ENCODE data around the gene PLEKHH1.

PLEKHH1 gene

GRCh38 chr14:67502867-67503266 lies 30.2 kb upstream of the PLEKHH1 start:
- no peak for DNase-seq (ENCODE audit: extremely low read depth, insufficient read length)
- Histone ChIP-seq H3K4me3 (replicated peaks; ENCODE audit: low read depth, low read length) (no peak overlapping the region), H3K36me3 (ENCODE audit: control insufficient read depth, insufficient read depth, low read length) (no peaks in the 10 kb centered on the region), H3K27me3 (replicated peaks; ENCODE audit: control insufficient read depth, insufficient read depth, low read length) (no peaks in the 10 kb centered on the region)
- TF ChIP-seq, protein P1, sequence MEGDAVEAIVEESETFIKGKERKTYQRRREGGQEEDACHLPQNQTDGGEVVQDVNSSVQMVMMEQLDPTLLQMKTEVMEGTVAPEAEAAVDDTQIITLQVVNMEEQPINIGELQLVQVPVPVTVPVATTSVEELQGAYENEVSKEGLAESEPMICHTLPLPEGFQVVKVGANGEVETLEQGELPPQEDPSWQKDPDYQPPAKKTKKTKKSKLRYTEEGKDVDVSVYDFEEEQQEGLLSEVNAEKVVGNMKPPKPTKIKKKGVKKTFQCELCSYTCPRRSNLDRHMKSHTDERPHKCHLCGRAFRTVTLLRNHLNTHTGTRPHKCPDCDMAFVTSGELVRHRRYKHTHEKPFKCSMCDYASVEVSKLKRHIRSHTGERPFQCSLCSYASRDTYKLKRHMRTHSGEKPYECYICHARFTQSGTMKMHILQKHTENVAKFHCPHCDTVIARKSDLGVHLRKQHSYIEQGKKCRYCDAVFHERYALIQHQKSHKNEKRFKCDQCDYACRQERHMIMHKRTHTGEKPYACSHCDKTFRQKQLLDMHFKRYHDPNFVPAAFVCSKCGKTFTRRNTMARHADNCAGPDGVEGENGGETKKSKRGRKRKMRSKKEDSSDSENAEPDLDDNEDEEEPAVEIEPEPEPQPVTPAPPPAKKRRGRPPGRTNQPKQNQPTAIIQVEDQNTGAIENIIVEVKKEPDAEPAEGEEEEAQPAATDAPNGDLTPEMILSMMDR (IDR thresholded peaks at IDR 0.05; ENCODE audit: insufficient read depth, low read length, poor library complexity, severe bottlenecking) = no peak

DNA sequence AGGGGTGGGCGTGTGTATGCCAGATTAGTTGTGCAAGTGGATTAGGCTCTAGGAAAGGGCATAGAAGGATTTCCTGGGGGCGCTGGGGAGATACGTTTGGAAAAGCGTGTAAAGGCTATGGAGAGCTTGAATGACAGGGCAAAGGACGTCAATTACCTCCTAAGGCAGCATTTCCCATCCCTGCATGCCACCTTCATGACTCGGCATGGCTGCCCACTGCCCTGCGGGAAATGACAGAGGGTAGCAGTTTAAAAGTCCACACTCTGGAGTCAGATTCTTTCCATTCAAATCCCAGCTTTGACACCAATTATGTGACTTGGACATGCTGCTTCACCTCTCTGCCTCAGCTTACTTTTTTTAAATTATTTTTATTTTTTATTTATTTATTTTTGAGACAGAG lies 29.8 kb upstream of the PLEKHH1 start:
- no peak for DNase-seq (ENCODE audit: extremely low read depth, insufficient read length)
- TF ChIP-seq, protein P1 (IDR thresholded peaks at IDR 0.05; ENCODE audit: insufficient read depth, low read length, poor library complexity, severe bottlenecking) = no peak
- no peaks in the 10 kb centered on the region; the same call in 1 of the 2 replicates for H3K27me3 ChIP-seq (replicated peaks; ENCODE audit: control insufficient read depth, insufficient read depth, low read length)

GRCh38 chr14:67505254-67505653 lies 27.8 kb upstream of the PLEKHH1 start:
- no peaks in the 10 kb centered on the region; the same call in 1 of the 2 replicates for H3K27me3 ChIP-seq (replicated peaks; ENCODE audit: control insufficient read depth, insufficient read depth, low read length)
- no peak overlapping the region for H3K4me3 ChIP-seq (replicated peaks; ENCODE audit: low read depth, low read length)
- TF ChIP-seq, protein P1 (IDR thresholded peaks at IDR 0.05; ENCODE audit: insufficient read depth, low read length, poor library complexity, severe bottlenecking) = no peak
- no peaks in the 10 kb centered on the region for H3K36me3 ChIP-seq (ENCODE audit: control insufficient read depth, insufficient read depth, low read length)
- no peak for DNase-seq (ENCODE audit: extremely low read depth, insufficient read length)

More for the DNA sequence above, 29.8 kb upstream of the PLEKHH1 start:
- Histone ChIP-seq H3K36me3 (ENCODE audit: control insufficient read depth, insufficient read depth, low read length) (no peaks in the 10 kb centered on the region), H3K4me3 (replicated peaks; ENCODE audit: low read depth, low read length) (no peak overlapping the region)

- Histone ChIP-seq H3K36me3 (ENCODE audit: control insufficient read depth, insufficient read depth, low read length) (no peaks in the 10 kb centered on the region), H3K4me3 (replicated peaks; ENCODE audit: low read depth, low read length) (no peak overlapping the region), H3K27me3 (replicated peaks; ENCODE audit: control insufficient read depth, insufficient read depth, low read length) (no peaks in the 10 kb centered on the region; the same call in 1 of the 2 replicates)
- TF ChIP-seq, protein P1 (IDR thresholded peaks at IDR 0.05; ENCODE audit: insufficient read depth, low read length, poor library complexity, severe bottlenecking) = no peak
- DNase-seq (ENCODE audit: extremely low read depth, insufficient read length) = no peak
Measured at GRCh38 chr14:67508956-67509355, 24.1 kb upstream of the PLEKHH1 start.

- no peak for DNase-seq (ENCODE audit: extremely low read depth, insufficient read length)
- Histone ChIP-seq H3K4me3 (replicated peaks; ENCODE audit: low read depth, low read length) (no peak overlapping the region), H3K36me3 (ENCODE audit: control insufficient read depth, insufficient read depth, low read length) (no peaks in the 10 kb centered on the region), H3K27me3 (replicated peaks; ENCODE audit: control insufficient read depth, insufficient read depth, low read length) (no peaks in the 10 kb centered on the region; the same call in none of the 2 replicates)
- TF ChIP-seq, protein P1 (IDR thresholded peaks at IDR 0.05; ENCODE audit: insufficient read depth, low read length, poor library complexity, severe bottlenecking) = no peak
Measured at GRCh38 chr14:67510121-67510520, 23.0 kb upstream of the PLEKHH1 start.

DNA sequence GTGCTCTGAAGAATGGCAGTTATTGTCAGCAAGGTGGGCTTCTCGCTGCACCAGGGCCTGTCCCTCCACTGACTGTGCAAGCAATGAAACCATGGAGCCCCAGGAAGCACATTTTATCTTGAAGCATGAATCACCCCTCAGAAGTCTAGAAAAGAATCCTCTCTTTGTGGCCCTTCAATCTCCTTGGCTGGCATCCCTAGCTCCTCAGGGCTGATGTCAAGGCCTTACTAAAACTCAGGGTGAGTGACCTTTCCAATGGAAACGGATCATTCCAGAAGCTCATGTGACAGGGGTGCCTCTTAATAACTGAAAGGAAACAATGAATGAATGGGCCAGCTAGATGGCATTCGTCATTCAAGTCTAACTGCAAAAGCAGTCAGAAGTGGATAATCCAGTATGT lies 22.3 kb upstream of the PLEKHH1 start:
- no peak for DNase-seq (ENCODE audit: extremely low read depth, insufficient read length)
- TF ChIP-seq, protein P1 (IDR thresholded peaks at IDR 0.05; ENCODE audit: insufficient read depth, low read length, poor library complexity, severe bottlenecking) = no peak

More for the DNA sequence above, 22.3 kb upstream of the PLEKHH1 start:
- Histone ChIP-seq H3K4me3 (replicated peaks; ENCODE audit: low read depth, low read length) (no peak overlapping the region), H3K27me3 (replicated peaks; ENCODE audit: control insufficient read depth, insufficient read depth, low read length) (no peaks in the 10 kb centered on the region; the same call in none of the 2 replicates), H3K36me3 (ENCODE audit: control insufficient read depth, insufficient read depth, low read length) (no peaks in the 10 kb centered on the region)
